BLaER1 treated with 17β-estradiol and CSF1 and Interleukin-3, amounts not matched to agents 10 nM and 100 nM (cell line): ENCODE measurements around the gene IFI27L1.

ENCODE experiments used
- H3K27ac ChIP-seq, 11 experiments: shearing (Covaris generic); formaldehyde crosslinking; 2 replicates each; pipeline ENCODE4 v1.8.1; 2022
- H3K27me3 ChIP-seq, 11 experiments: shearing (Covaris generic); formaldehyde crosslinking; 2 replicates each; pipeline ENCODE4 v1.8.1; 2022
- H3K36me3 ChIP-seq, 11 experiments: shearing (Covaris generic); formaldehyde crosslinking; 2 replicates each; pipeline ENCODE4 v1.8.1; 2022
- H3K4me1 ChIP-seq, 10 experiments: shearing (Covaris generic); formaldehyde crosslinking; 2 replicates each; pipeline ENCODE4 v1.8.1; 2022
- H3K4me2 ChIP-seq, 11 experiments: shearing (Covaris generic); formaldehyde crosslinking; 2 replicates each; pipeline ENCODE4 v1.8.1; 2022
- H3K4me3 ChIP-seq, 10 experiments: shearing (Covaris generic); formaldehyde crosslinking; 2 replicates each; pipeline ENCODE4 v1.8.1; 2022
- H3K9ac ChIP-seq, 11 experiments: shearing (Covaris generic); formaldehyde crosslinking; 2 replicates each; pipeline ENCODE4 v1.8.1; 2022
- H3K9me3 ChIP-seq, 11 experiments: shearing (Covaris generic); formaldehyde crosslinking; replicated peaks in 1 of 11; 2 replicates each; pipeline ENCODE4 v1.8.1; 2022
- H4K20me1 ChIP-seq, 11 experiments: shearing (Covaris generic); formaldehyde crosslinking; 2 replicates each; pipeline ENCODE4 v1.8.1; 2022
- Cebpa-rat ChIP-seq, 11 experiments: shearing (Covaris generic); IDR thresholded peaks; 2 replicates each; pipeline ENCODE4 v1.8.1; 2022

Gene IFI27L1

GRCh38 chr14:94101748-94102147 lies 20.6 kb downstream of the IFI27L1 start:
- no peak overlapping the region for H3K4me2 ChIP-seq
- H3K27me3 ChIP-seq, result no peaks in the 10 kb centered on the region
- peaks cover 0 to 23% (median 13%) of the 10 kb centered on the region in 11 experiments; a peak in 14 of 22 replicates for H3K36me3 ChIP-seq
- H3K9me3 ChIP-seq, result no peaks in the 10 kb centered on the region
- peaks cover 0 to 9% (median 0%) of the 10 kb centered on the region in 10 experiments; a peak in 4 of 20 replicates for H3K4me1 ChIP-seq
- TF ChIP-seq Cebpa-rat (IDR thresholded peaks at IDR 0.05), result no peak
- no peak overlapping the region for H3K27ac ChIP-seq
- H3K4me3 ChIP-seq, result no peak overlapping the region
- H4K20me1 ChIP-seq, result no peaks in the 10 kb centered on the region; a peak in 1 of 22 replicates
- H3K9ac ChIP-seq, result no peak overlapping the region

GRCh38 chr14:94102768-94103482 lies 21.8 kb downstream of the IFI27L1 start:
- no peak overlapping the region for H3K4me3 ChIP-seq
- H4K20me1 ChIP-seq, result no peaks in the 10 kb centered on the region; a peak in 1 of 22 replicates
- no peak overlapping the region for H3K4me2 ChIP-seq
- H3K27me3 ChIP-seq, result no peaks in the 10 kb centered on the region
- H3K36me3 ChIP-seq, result peaks cover 0 to 14% (median 2%) of the 10 kb centered on the region in 11 experiments; a peak in 7 of 22 replicates
- no peak for TF ChIP-seq Cebpa-rat (IDR thresholded peaks at IDR 0.05)
- peaks cover 0 to 8% (median 0%) of the 10 kb centered on the region in 10 experiments; a peak in 4 of 20 replicates for H3K4me1 ChIP-seq
- no peak overlapping the region for H3K9ac ChIP-seq
- no peaks in the 10 kb centered on the region for H3K9me3 ChIP-seq
- no peak overlapping the region for H3K27ac ChIP-seq

GRCh38 chr14:94103554-94104150 lies 22.5 kb downstream of the IFI27L1 start:
- no peaks in the 10 kb centered on the region for H3K9me3 ChIP-seq
- no peaks in the 10 kb centered on the region for H3K27me3 ChIP-seq
- H3K4me2 ChIP-seq, result no peak overlapping the region
- no peak overlapping the region for H3K9ac ChIP-seq
- H3K27ac ChIP-seq, result no peak overlapping the region
- H3K4me3 ChIP-seq, result no peak overlapping the region
- no peak for TF ChIP-seq Cebpa-rat (IDR thresholded peaks at IDR 0.05)
- no peaks in the 10 kb centered on the region; a peak in 1 of 22 replicates for H4K20me1 ChIP-seq
- H3K36me3 ChIP-seq, result peaks cover 0 to 8% (median 0%) of the 10 kb centered on the region in 11 experiments; a peak in 4 of 22 replicates
- H3K4me1 ChIP-seq, result peaks cover 0 to under 1% (median 0%) of the 10 kb centered on the region in 10 experiments; a peak in 2 of 20 replicates

GRCh38 chr14:94104731-94105130 lies 23.6 kb downstream of the IFI27L1 start:
- no peaks in the 10 kb centered on the region; a peak in 1 of 22 replicates for H4K20me1 ChIP-seq
- H3K36me3 ChIP-seq, result peaks cover 0 to 6% (median 0%) of the 10 kb centered on the region in 11 experiments; a peak in 1 of 22 replicates
- H3K4me1 ChIP-seq, result no peaks in the 10 kb centered on the region
- H3K9ac ChIP-seq, result no peak overlapping the region
- H3K9me3 ChIP-seq, result no peaks in the 10 kb centered on the region
- H3K27me3 ChIP-seq, result no peaks in the 10 kb centered on the region
- no peak for TF ChIP-seq Cebpa-rat (IDR thresholded peaks at IDR 0.05)
- H3K27ac ChIP-seq, result no peak overlapping the region
- no peak overlapping the region for H3K4me3 ChIP-seq
- no peak overlapping the region for H3K4me2 ChIP-seq

GRCh38 chr14:94109915-94110250 lies 28.8 kb downstream of the IFI27L1 start:
- Histone ChIP-seq H3K36me3 (no peaks in the 10 kb centered on the region), H3K4me1 (peaks cover 0 to 4% (median 3%) of the 10 kb centered on the region in 10 experiments; a peak in 9 of 20 replicates), H3K9me3 (no peaks in the 10 kb centered on the region), H3K27me3 (no peaks in the 10 kb centered on the region), H3K4me2 (no peak overlapping the region), H3K9ac (no peak overlapping the region), H3K27ac (no peak overlapping the region), H4K20me1 (no peaks in the 10 kb centered on the region), H3K4me3 (no peak overlapping the region)
- no peak for TF ChIP-seq Cebpa-rat (IDR thresholded peaks at IDR 0.05)

- Histone ChIP-seq H3K27ac (no peak within 1 kb of the TSS), H3K9me3 (no peaks in the 10 kb centered on the region), H3K4me1 (peaks cover 0 to 10% (median 6%) of the 10 kb centered on the region in 10 experiments; a peak in 9 of 20 replicates), H3K9ac (no peak within 1 kb of the TSS), H4K20me1 (no peaks in the 10 kb centered on the region), H3K4me3 (no peak within 1 kb of the TSS), H3K36me3 (no peaks in the 10 kb centered on the region), H3K27me3 (no peaks in the 10 kb centered on the region), H3K4me2 (no peak within 1 kb of the TSS)
- no peak for TF ChIP-seq Cebpa-rat (IDR thresholded peaks at IDR 0.05)
Measured at GRCh38 chr14:94110552-94111181, 29.6 kb downstream of the IFI27L1 start, which contains the start of gene IFI27. Gene IFI27, plus strand, starts transcription at chr14:94110736.

GRCh38 chr14:94111276-94112095 lies 30.4 kb downstream of the IFI27L1 start:
- H3K9ac ChIP-seq, result no peak overlapping the region
- no peak overlapping the region for H3K4me3 ChIP-seq
- H3K4me2 ChIP-seq, result no peak overlapping the region
- no peak for TF ChIP-seq Cebpa-rat (IDR thresholded peaks at IDR 0.05)
- no peak overlapping the region for H3K27ac ChIP-seq
- no peaks in the 10 kb centered on the region for H3K36me3 ChIP-seq
- H3K27me3 ChIP-seq, result no peaks in the 10 kb centered on the region
- H3K9me3 ChIP-seq, result no peaks in the 10 kb centered on the region
- peaks cover 0 to 10% (median 6%) of the 10 kb centered on the region in 10 experiments; a peak in 9 of 20 replicates for H3K4me1 ChIP-seq
- H4K20me1 ChIP-seq, result no peaks in the 10 kb centered on the region

- Histone ChIP-seq H3K9ac (no peak overlapping the region; a peak in 1 of 22 replicates), H3K27me3 (no peaks in the 10 kb centered on the region), H4K20me1 (no peaks in the 10 kb centered on the region), H3K9me3 (no peaks in the 10 kb centered on the region), H3K4me1 (peaks cover 0 to 10% (median 6%) of the 10 kb centered on the region in 10 experiments; a peak in 9 of 20 replicates), H3K36me3 (no peaks in the 10 kb centered on the region), H3K4me2 (no peak overlapping the region), H3K4me3 (no peak overlapping the region), H3K27ac (no peak overlapping the region)
- no peak for TF ChIP-seq Cebpa-rat (IDR thresholded peaks at IDR 0.05)
Measured at GRCh38 chr14:94112513-94113063, 31.5 kb downstream of the IFI27L1 start.
